GM18870 (cell line): ENCODE results near the gene SMO.
"Not testable (repeated sequence)": the region's sequence is repeated elsewhere in the genome, so short reads cannot be mapped to it uniquely, and the experiment has no call there.

Source experiments
- ATAC-seq: cut with Tn5 transposase; IDR thresholded peaks from one replicate; pipeline ENCODE4 v1.9.1; 2021; ENCODE audit warnings: moderate library complexity; ENCODE audit not compliant: unreplicated experiment

SMO gene

DNA sequence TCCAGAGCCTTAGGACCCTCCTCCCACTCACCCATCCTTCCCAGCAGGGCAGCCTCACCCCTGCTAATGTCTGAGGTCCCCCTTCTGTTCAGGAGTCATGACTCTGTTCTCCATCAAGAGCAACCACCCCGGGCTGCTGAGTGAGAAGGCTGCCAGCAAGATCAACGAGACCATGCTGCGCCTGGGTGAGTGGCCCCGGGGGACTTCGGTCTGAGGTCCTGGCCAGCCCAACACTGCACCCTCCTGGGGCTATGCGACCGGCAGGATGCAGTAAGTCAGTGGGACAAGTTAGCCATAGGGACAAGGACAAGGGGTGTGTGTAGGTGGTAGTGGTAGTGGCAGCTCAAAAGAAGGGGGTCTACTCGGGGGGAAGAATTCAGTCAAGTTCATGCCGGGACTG, 20.2 kb downstream of the SMO start:
- no peak for ATAC-seq

GRCh38 chr7:129209067-129209926, 20.9 kb downstream of the SMO start:
- no peak for ATAC-seq

DNA sequence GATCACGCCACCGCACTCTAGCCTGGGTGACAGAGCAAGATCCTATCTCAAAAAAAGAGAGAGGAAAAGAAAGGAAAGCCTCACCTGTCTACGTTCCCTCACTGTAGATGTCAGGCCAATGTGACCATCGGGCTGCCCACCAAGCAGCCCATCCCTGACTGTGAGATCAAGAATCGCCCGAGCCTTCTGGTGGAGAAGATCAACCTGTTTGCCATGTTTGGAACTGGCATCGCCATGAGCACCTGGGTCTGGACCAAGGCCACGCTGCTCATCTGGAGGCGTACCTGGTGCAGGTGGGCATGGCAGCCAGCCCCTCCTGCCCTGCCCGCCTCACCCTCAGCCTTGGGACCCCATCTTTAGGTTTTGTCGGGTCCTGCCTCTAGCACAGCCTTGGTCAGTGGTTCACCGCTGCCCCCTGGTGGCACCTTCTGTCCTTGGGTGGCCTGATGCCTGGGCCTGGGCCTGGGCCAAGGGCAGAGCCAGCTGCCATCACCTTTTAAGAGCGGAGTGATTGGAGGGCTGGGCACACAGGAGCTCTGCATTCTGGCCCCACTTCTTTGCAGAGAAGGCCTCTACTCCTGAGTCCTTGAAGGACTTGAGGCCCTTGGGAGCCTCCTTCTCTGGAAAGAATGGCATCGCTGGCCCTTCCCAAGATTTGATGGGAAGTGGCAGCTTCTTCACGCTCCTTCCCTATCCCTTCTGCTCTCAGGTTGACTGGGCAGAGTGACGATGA, 22.0 kb downstream of the SMO start:
- ATAC-seq, result no peak

- ATAC-seq, result no peak
Measured at GRCh38 chr7:129210989-129211312, 22.5 kb downstream of the SMO start.

GRCh38 chr7:129212126-129212525, 23.7 kb downstream of the SMO start:
- ATAC-seq, result no peak

GRCh38 chr7:129212596-129212995, 24.2 kb downstream of the SMO start:
- ATAC-seq, result no peak

GRCh38 chr7:129213828-129214227, 25.4 kb downstream of the SMO start:
- ATAC-seq, result no peak

DNA sequence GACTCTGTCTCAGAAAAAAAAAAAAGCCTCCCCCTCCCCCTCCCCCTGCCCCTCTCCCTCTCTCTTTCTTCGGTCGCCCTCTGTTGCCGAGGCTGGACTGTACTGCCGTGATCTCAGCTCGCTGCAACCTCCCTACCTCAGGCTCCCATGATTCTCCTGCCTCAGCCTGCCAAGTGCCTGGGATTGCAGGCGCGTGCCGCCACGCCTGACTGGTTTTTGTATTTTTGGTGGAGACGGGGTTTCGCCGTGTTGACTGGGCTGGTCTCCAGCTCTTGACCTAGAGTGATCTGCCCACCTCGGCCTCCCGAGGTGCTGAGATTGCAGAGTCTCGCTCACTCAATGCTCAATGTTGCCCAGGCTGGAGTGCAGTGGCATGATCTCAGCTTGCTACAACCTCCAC, 27.3 kb downstream of the SMO start:
- not testable (repeated sequence) for ATAC-seq

DNA sequence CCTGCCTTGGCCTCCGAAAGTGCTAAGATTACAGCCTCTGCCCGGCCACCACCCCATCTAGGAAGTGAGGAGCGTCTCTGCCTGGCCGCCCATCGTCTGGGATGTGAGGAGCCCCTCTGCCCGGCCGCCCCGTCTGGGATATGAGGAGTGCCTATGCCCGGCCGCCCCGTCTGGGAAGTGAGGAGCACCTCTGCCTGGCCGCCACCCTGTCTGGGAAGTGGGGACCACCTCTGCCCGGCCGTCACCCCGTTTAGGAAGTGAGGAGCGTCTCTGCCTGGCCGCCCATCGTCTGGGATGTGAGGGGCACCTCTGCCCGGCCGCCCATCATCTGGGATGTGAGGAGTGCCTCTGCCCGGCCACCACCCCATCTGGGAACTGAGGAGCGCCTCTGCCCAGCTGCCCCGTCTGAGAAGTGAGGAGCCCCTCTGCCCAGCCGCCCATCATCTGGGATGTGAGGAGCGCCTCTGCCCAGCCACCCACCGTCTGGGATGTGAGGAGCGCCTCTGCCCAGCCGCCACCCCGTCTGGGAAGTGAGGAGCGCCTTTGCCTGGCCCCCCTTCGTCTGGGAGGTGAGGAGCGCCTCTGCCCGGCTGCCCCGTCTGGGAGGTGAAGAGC, 27.8 kb downstream of the SMO start:
- ATAC-seq, result not testable (repeated sequence)

DNA sequence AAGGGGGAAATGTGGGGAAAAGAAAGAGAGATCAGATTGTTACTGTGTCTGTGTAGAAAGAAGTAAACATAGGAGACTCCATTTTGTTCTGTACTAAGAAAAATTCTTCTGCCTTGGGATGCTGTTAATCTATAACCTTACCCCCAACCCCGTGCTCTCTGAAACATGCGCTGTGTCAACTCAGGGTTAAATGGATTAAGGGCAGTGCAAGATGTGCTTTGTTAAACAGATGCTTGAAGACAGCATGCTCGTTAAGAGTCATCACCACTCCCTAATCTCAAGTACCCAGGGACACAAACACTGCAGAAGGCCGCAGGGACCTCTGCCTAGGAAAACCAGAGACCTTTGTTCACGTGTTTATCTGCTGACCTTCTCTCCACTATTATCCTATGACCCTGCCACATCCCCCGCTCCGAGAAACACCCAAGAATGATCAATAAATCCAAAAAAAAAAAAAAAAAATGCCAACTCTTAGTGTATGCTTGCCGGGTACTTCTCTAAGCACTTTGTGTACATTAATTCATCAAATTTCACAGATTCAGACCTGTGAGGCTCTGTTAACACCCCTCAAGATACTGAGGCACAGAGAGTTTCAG, 28.5 kb downstream of the SMO start:
- ATAC-seq, result not testable (repeated sequence)

DNA sequence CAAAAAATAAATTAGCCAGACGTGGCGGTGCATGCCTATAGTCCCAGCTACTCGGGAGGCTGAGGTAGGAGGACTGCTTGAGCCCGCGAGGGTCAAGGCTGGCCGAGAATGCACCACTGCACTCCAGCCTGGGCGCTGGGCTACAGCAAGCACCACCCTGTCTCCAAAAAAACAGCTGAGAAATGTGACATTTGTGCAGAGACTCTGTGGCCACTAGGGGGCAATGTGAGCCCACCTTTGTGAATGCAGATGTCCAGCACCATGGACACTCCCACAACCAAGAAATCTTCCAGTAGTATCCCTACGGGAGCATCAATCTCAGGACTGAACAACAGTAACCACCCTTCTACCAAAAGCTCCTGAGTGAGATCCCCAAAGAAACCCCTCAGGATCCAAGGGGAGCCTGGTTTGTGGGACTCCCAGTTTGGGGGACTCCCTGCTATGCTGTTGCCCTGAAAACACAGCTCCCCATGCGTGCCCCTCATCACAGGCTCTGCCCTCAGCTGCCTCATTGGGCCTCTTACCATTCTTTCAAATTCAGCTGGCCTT, 30.2 kb downstream of the SMO start:
- no peak for ATAC-seq

DNA sequence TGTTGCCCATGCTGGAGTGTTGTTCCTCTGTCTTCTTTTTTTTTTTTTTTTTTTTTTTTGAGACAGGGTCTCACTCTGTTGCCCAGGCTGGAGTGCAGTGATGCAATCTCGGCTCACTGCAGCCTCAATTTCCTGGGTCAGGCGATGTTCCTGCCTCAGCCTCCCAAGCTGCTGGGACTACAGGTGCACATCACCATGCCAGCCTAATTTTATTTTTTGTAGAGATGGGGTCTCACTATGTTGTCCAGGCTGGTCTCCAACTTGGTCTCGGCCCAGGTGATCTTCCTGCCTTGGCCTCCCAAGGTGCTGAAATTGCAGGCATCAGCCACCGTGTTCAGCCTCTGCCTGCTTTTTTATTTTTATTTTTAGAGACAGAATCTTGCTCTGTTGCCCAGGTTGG, 30.7 kb downstream of the SMO start:
- ATAC-seq, result not testable (repeated sequence)

DNA sequence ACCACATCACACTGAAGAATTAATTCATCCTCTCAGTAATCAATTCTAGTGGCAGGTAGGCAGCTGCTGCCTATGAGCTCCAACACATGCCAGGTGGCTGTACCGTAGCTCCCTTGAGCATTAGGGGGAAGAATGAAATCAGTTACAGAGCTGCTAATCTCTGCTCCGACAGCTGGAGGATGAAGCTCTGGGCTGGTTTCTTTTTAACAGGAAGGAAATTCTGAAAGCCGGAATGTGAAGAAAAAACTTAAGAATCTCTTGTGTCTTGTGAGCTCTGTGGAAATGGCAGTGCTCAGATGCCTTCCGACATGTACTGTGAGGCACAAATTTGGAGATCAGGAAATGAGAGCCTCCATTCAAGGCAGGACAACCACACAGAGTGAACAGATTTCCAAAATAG, 33.6 kb downstream of the SMO start:
- no peak for ATAC-seq

GRCh38 chr7:129224251-129225205, 36.1 kb downstream of the SMO start, which contains the start of gene AHCYL2:
TSS of gene AHCYL2 (plus strand) at chr7:129225030.
- peak; percentile 82 for ATAC-seq

GRCh38 chr7:129225206-129225930, 36.9 kb downstream of the SMO start:
- ATAC-seq, result peak; percentile 13

- no peak for ATAC-seq
Measured at GRCh38 chr7:129225931-129226572, 37.6 kb downstream of the SMO start.

- no peak for ATAC-seq
Measured at GRCh38 chr7:129227646-129228578, 39.5 kb downstream of the SMO start.

DNA sequence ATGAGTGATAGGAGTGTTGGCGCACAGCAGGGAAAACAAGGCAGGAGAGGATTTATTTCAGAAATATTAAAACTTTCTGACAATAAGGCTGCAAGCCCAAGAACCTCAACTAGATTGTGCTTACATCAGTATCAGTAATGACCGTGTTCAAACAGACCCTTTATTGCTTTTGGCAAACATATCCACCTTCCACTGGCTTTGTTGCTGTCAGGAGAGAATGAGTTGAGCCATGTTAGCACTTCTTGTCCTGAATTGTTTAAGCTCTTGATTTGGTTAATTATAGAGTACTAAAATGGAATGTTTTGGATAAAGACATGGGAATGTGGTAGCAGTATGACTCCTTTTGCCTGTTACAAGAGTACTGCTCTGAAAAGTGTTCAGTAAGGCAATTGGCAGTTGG, 40.2 kb downstream of the SMO start:
- no peak for ATAC-seq
